Measurements from ENCODE around the gene ERICH3.

DNA sequence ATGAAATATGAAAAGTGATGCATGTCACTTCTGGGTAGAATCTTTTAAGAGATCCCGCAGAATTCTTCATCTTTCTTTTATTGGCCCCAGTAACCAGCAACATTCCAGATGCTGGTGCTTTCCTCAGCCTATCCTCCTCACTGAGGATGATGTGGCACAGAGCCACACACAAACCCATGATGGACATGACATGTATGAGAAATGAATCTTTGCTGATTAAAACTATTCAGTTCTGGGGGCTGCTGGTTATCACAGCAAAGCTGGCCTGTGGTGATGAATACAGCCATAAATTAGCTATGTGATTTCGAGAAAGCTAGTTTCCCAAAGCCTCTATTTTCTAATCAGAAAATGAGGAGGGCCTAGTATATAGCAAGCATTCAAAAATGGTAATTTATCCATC, 8.3 kb upstream of the ERICH3 start:
- TF ChIP-seq POLR2AphosphoS5 (IDR thresholded peaks at IDR 0.05; ENCODE audit: borderline replicate concordance, low read depth, low read length) (no peak), EZH2 (IDR thresholded peaks at IDR 0.05) (no peak)

All from SK-N-MC (cell line).